Activated CD4-positive, alpha-beta T cell treated with anti-CD3 and anti-CD28 coated beads, Interleukin-2, amount 50 U/mL, for 4 hours (primary cell): ENCODE results near the gene IFI27L2.
"Not testable (repeated sequence)": the region's sequence is repeated elsewhere in the genome, so short reads cannot be mapped to it uniquely, and the experiment has no call there.

ENCODE experiments used
- DNase-seq, 2 experiments: peaks; one replicate each; pipeline ENCODE4 v3.0.0-alpha.2; 2020

Gene IFI27L2, protein sequence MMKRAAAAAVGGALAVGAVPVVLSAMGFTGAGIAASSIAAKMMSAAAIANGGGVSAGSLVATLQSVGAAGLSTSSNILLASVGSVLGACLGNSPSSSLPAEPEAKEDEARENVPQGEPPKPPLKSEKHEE

DNA sequence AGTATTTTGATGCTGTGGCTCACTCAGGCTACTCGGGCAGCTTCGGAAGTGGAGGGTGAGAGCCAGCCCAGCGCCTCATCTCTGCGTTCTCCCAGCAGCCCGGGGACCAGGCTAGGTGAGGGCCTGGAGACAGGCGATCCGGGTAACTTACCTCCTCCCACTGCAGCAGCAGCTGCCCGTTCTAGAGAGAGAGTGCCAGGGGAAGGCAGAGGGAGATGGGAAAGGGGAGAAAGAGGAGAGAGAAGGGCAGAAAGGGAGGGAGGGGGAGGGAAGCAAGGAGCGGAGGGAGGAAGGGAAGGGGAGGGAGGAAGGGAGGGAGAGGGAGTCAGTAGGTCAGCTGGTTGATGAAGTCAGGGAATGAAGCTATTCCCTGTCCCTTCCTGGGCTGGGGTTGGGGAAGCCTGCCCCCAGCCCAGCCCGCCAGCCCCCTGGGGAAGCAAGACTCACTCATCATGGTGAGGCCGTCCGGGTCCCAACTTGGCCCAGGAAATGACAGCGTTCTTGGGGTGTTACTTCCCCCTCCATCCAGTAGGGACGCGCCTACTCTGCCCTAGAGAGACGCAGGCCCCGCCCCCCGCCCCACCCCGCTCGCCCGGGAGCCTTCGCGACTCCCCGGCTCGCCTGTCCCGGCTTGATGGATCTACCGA is at the start of gene IFI27L2:
Gene IFI27L2 (minus strand): TSS at position 494 of the 647 bp plus-strand sequence. CDS start 40 bp downstream, at position 454.
- peak; percentile 40 to 44 for DNase-seq

DNA sequence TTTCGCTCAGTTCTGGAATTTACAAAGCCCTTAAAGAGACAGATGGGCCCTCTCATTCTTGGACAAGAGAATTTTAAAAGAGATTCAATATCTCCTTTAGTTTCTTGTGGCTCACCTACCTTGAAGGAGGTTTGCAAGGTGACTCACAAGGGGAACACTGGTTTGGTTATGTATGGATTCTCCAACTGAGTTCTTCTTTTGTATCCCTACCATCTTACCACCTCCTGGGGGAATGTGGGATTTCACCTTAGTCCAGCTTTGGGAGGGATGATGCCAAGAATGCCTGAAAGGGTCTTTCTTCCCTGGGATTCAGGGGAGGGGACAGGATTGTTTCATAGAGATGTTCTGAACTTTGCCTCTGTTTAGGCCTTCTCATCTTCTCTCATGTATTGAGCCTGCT is 48.4 kb upstream of the IFI27L2 start:
- no peak for DNase-seq

DNA sequence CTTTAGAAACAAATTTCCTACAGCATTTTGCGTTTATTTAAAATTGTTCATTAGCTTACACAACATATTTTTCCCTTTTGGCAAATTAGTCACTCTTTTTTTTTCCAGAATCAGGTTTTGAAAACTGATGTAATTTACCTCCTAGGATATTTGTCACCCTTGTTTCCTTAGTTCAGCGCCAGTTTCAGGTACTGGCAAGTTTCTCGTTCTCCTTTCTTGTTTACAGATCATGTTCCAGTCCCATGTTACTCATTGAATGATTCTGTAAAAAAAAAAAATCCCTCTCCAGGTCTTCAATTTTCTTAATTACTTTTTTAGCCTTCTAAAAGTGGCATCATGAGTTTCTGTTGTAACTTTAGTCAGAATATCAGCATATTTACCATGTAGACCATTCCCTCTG is 47.4 kb upstream of the IFI27L2 start:
- no peak for DNase-seq

DNA sequence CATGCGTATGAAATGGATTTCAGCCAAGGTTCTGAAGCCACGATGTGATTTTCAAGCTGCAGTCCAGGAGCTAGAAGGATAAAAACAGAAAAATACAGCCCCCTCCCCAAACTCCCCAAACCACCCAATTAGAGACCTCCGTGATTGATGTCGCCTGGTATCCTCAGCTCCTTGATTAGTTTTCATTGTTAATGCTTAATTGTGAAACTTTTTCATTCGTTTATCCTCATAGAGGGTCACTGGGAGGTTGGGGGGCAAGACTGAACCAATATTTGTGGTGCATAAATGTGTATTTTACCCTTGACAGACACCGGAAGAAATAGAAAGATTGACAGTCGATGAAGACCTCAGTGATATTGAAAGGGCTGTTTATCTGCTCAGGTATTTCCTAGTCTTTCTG is 46.3 kb upstream of the IFI27L2 start:
- no peak for DNase-seq

DNA sequence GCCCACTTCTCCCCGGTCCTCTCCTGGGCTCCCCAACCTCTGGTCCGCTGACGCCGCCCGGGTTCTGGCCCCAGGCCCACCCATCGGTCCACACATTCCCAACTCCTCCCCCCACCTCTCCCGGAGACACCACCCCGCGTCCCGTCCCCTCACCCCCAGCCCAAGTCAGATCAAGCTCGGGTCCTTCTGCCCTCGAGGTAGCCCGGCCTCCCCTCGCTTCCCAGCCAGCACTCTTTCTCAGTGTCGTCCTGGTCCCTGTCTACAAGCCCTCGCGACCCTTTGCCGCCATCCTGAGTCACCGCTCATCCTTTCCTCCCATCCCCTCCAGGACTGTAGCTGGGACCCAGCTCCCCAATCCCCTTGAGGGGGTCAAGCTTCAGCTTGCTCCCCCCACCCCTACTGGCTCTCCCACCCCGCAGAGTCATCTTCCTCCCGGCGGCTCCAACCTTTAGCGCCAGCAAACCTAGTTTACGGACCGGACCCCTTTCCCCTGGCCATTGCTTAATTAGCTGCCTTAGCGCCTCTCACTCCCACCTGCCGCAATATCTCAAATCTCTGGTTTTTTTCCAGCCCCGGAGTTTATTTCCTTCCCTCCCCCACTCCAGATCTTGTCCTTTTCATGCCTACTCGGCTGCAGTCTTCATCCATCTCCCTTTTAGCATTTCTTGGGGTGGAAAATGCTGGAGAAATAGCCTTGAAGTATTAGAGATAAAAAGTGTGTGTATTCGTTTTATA is 45.8 kb upstream of the IFI27L2 start:
- DNase-seq, result no peak

DNA sequence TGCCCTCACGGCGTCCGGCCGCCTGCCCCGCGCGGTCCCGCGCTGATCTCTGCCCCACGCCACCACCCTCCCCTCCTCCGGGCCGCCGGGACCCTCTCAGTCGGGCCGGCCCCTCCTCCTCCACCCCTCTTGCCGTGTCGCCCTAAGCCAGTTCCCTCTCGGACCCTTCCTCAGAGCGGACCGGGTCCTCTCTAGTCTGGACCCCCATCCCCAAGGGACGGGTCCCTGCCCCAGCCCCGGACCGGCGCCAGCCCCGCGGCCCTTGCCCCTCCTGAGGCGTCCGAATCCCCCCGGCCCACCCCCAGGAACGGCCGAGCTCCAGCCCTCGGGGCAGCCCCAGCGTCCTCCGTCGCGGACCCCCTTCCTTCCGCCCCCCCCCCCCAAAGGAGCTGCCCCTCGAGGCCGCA is 45.2 kb upstream of the IFI27L2 start:
- no peak for DNase-seq

DNA sequence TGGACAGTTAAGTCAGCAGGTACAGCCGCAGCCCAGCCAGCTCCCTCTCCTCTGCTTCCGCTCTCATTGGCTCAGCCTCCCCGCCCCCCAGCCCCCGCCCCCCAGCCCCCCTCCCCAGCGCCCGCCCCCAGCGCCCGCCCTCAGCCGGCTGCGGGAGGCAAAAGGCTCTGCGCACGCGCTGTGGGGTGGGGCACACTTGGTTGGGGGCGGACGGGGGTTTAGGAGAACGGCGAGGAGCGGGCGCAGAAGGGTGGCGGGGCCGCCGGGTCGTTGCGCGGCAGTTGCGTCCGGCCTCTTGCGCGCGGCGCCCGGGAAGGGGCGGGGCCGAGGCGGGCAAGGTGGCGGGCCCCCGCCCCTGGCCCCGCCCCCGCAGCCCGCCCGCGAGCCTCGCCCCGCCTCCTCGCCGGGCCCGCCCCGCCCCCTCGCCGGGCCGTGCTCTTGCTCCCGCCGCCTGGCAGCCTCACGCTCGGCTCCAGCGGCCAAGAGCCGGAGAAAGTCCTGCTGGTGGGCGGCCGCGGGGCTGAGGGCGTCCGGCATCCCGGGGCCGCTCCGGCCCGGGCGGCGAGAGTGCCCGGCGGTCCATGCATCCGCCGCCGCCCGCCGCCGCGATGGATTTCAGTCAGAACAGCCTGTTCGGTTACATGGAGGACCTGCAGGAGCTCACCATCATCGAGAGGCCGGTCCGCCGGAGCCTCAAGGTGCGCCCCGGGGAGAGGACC is 44.6 kb upstream of the IFI27L2 start, which contains the start of gene PPP4R4:
Gene PPP4R4 (plus strand): TSS at position 438 of the 719 bp plus-strand sequence. CDS start 144 bp downstream, at position 582.
- peak; percentile 80 to 82 for DNase-seq

DNA sequence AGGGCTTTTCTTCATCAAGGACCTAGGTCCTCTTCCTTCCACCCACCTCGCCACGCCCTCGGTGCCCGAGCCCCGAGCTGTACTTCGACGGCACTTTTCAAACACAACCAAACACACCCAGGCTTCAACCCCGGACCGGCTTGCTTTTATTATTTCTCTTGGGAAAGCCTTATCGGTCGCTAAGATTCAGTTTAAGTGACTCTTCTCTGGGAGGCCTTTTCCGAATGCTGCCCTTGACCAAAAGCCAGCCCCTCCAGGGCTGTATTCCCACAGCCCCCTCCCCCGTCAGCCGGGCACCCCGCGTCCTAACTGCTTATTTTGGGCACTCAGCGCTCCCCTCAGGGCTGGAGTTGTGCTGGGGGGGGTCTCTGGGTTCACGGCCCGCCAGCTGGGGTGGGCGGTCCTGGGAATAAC is 44.1 kb upstream of the IFI27L2 start:
- no peak for DNase-seq

DNA sequence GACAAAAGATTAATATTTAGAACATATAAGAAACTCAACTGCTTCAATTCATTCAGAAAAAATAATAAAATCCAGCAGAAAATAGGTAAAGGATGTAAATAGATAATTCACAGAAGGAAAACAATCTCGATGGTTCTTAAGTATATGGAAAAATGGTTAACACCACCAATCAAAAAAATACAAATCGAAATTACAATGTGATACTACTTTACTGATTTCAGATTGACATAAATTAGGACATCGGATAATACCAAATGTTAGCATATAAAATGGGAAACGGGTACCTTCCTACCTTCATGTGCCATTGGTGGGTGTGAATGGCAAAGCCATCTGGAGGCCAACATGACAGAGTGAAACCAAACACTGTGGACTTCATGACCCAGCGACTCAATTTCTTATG is 43.1 kb upstream of the IFI27L2 start:
- DNase-seq, result no peak

DNA sequence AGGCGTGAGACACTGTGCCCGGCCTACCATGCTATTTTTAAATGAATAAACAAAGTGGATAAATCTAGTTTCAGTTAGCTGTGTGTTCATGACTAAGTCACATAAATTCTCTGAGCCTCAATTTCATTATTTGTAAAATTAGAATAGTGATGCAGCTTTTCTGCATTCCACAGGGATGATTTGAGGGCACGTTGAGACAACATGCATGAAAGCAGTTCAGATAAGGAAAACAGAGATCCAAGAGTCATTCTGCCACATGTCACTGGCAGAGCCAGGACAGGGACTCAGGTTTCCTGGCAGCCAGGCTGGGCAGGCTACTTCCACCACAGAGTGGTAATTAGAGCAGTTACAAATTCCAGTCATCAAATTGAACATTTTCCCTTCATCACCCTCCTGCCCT is 41.8 kb upstream of the IFI27L2 start:
- no peak for DNase-seq

DNA sequence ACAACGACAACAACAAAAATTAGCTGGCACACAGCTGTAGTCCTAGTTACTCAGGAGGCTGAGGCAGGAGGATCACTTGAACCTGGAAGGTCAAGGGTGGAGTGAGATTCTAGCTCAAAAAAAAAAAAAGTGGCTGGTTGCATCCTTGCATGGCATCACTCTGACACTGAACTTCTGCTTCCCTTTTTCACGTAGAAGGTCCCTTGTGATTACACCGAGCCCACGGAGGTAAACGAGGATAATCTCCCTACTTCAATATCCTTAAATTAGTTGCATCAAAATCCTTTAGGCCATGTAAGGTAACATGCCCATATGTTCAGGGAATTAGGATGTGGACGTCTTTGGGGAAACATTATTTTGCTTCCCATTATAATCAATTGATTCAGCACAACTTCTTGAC is 40.7 kb upstream of the IFI27L2 start:
- DNase-seq, result no peak

DNA sequence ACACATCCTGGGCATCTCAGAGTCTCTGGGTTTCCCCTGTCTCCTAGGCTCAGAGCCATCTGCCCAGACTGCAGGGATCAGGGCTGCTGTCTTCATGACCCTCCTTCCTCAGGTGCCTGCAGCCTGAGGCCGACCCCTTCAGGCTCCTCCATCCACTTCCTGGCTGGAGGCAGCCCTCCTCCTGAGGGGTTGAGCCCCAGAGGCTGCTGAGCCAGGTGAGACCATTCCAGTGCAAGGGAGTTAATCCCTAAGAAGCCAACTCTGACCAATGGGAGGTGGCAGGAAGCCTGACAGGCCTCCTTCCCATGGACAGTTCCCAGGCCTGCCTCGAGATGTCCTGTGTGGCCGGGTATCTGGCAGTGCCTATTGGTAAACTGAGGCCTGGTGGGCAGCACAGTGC is 36.3 kb upstream of the IFI27L2 start:
- no peak for DNase-seq

DNA sequence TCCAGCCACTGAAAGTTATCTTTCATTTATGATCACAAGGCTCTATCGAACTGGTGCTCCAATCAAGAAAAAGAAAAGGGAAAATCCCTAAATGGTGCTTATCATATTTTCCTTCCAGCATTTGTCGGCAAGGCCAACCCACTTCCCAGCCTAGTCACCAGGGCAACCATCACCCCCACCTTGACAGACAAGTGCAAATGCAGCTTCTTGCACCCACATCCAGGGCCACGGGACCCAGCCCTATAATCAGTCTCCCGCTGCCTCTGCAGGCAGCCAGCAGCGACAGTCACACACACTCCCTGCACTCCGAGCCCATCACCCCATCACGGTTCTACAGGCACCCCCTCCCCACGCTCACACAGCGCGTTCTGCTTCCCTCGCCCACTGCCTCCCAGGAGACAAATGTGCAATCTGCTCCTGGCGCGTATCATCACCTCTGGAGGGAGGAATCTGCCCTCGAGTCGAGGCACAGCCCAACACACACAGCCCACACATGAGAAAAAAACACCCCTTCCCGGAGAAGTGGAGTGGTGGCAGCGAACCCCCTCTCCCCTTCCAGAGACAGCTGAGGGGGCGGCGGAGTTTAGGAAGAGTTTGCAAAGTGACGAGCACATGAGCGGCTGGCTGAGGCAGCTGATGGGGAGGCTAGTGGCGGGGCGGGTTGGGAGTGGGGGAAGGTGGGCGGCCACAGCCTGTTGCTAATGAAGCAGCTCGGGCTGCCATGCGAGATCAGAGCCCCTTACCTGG is 35.5 kb upstream of the IFI27L2 start:
- no peak for DNase-seq

DNA sequence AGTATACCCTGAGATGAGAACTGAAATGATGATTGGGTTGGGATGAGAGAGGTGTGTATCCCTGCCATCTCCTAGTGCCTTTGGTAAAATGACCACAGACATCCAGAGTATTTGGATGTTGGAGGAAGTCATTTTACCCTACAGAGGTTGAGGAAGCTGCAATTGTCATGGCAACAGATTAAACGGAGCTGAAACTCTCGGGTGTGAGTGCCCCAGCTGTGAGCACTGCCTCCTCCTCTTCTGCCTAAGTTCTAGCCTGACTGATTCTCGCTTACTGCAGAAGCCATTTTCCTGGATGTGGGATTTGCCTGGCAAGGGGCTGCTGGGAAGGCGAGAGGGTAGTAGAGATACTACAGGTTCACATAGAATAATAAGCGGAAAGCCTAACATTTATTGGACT is 34.4 kb upstream of the IFI27L2 start:
- no peak for DNase-seq

DNA sequence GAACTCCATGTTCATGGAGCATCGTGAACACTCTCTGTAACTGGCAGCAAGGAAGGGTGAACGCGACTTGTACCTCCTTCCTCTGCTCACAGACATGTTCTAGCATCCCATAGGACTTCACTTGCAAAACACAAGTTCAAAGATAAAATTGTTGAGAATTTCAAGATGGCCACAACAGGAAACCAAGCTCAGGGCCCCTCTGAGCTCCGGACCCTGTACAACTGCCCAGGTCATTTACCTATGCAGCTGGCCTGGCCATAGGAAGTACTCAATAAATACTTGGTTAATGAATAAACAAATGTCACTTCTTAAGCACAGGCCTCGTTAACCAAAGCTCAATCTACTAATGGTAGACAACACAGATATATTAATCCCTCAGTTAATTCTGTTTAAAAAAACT is 33.1 kb upstream of the IFI27L2 start:
- DNase-seq, result no peak

DNA sequence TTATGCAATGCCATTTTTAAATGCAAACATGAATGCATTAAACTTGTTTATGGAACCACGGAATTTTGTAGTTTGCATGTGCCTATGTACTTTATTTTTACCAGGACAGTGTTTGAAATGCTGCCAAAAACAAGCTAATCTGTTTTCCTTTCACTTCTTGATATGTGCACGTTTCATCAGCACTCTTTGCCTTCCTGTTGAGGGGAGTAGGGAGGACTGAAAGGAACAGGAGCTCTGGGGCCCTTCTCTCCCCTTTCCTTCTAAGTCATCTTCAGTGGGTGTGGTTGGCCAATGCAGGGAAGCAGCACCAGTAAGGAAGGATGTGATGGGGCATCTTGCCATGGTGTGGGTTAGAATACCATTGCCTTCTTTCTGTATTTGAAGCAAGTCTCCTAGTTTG is 32.6 kb upstream of the IFI27L2 start:
- DNase-seq, result no peak

DNA sequence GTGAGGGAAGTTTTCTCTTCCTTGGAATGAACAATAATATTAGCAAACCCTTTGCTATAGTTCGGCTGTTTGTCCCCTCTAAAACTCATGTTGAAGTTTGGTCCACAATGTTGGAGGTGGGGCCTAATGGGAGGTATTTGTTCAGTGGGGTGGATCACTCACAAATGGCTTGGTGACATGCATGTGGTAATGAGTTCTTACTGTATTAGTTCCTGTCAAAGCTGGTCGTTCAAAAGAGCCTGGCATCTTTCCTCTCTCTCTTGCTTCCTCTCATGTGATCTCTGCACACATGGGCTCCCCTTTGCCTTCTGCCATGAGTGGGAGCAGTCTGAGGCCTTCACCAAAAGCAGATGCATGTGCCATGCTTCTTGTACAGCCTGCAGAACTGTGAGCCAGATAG is 31.7 kb upstream of the IFI27L2 start:
- DNase-seq, result no peak

DNA sequence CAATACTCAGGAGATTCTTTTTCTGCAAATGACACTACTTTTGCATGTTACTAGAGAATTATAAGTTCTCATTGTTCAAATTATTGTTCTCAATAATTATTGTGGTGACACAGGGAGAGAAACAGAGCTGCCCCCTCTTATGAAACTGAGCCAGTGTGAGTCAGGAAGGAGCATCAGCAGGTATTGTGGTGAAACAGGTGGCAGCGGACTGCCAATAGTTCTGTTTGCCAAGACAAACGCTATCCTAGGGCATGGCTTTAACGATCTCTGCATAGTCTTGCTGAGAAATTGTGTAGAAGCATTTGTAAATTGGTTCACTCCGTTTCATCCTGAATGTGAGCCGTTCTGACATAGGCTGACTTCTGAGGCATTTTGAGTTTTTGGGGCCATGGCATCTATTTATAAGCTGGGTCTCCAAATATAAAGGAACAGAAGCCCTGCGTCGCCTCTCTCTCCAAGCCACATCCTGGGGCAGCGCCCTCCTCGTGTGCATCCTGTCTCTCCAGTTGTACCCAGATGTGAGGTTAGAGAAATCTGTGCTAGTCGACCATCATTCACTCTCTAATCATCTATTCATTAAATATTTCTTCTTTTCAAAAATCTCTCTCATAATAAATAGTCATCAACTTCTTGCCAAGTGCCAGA is 29.0 kb upstream of the IFI27L2 start:
- DNase-seq, result no peak

DNA sequence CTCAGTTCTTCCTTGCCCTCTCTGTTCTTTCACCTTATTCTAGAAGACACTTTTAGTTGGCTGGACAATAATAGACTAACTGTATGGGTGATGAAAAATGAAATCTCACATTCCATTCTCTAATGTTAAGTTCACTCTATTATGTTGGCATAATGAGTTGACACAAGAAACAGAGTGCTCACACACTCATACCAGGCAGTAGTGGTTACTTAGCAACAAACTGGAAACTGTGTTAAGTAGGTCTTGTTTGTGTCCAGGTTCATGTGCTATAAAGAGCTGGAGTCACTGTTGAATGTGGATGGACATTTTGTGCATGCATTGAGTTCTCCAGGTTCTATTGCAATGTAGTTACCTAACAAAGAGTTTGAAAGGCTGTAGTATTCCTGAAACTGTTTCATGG is 27.8 kb upstream of the IFI27L2 start:
- DNase-seq, result no peak

DNA sequence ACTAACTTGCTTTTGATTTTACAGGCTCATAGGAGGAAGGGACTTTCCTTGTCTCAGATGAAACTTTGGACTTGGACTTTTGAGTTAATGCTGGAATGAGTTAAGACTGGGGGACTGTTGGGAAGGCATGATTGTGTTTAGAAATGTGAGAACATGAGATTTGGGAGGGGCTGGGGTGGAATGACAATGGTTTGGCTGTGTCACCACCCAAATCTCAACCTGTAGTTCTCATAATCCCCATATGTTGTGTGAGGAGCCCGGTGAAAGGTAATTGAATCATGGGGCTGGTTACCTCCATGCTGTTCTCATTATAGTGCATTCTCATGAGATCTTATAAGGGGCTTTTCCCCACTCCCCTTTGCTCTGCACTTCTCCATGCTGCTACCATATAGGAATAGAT is 26.7 kb upstream of the IFI27L2 start:
- not testable (repeated sequence) for DNase-seq

DNA sequence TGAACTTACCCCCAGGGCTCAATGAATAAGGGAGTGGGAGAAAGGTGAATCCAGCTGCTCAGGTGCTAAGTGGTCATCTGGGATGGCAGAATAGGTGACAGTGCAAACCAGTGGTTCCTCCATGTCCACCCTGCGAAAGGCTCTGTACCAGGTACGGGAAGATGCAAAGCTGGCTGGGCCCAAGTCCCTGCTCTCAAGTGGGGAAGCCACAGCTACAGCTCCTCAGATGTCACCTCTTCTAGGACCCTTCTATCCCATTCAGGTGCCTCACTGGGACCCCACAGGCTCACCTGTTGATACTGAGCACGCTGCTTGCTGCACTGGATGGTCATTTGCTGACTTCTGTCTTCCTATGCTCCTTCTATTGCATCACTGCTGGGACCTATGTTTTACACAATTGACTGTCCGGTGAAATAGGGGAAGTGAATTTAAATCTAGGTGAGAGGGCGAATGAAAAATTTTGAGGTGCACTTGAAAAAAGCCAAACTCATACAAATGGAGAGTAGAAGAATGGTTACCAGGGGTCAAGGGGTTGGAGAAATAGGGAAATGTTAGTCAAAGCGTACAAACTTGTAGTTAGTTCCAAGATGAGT is 24.4 kb upstream of the IFI27L2 start:
- DNase-seq, result no peak

DNA sequence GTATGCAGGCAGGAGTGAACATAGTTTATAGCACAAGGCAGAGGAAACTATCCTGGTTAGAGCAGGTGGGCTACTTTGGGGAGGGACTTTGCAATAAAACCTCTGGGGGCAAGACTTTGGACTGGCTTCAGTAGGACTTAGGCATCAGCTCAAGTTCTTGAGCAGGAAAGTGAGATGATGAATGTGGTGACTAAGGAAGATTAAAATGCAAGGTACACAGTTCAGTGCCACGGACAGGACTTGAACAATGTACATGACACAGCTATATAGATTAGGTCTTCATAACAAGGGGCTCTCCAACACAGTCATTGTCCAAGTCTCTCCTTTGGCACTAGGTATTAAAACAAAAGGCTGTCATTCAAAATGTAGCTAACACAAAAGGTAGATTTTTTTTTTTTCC is 23.3 kb upstream of the IFI27L2 start:
- no peak for DNase-seq
